ENCODE results near the gene RNASEH1. TPM values are rescaled to one million over a fixed set of nuclear protein-coding genes. Genes with fewer than 3 reads are reported as not detected.
A peak's percentile ranks its signal among the peaks of the same experiment; 100 is the strongest.
"Not testable (repeated sequence)": the region's sequence is repeated elsewhere in the genome, so short reads cannot be mapped to it uniquely, and the experiment has no call there.

RNASEH1 gene
- total and polyA plus RNA-seq, 2 donors from 2014 or later, result 6.8 to 21.1 TPM

- Histone ChIP-seq H3K9ac (ENCODE audit: low read length in 3 of 3) (peak overlapping the region; percentile 26 to 80 (median 60)), H3K4me3 (ENCODE audit: low read length in 3 of 3) (peak overlapping the region; percentile 53 to 93 (median 84)), H3K27ac (ENCODE audit: low read depth in 2 of 2, low read length in 2 of 2) (peak overlapping the region; percentile 96 to 98), H3K9me3 (ENCODE audit: control insufficient read depth in 2 of 3, insufficient read depth in 1 of 3, low read length in 3 of 3) (no peaks in the 10 kb centered on the region), H3K27me3 (ENCODE audit: control insufficient read depth, insufficient read depth, low read length) (no peaks in the 10 kb centered on the region), H3K4me1 (ENCODE audit: control insufficient read depth in 2 of 3, insufficient read depth in 2 of 3, low read depth in 1 of 3, low read length in 3 of 3) (peaks cover 0 to 24% (median 8%) of the 10 kb centered on the region in 3 donors), H3K36me3 (ENCODE audit: control insufficient read depth in 2 of 3, insufficient read depth in 3 of 3, low read length in 3 of 3) (peaks cover 0 to 3% (median 0%) of the 10 kb centered on the region in 3 donors)
- FAIRE-seq, result no peak
- intact Hi-C loops (cut with DNase I), result no loop called here
- DNase-seq, result peak; percentile 99 to 100 (median 100)
- TF ChIP-seq CTCF (IDR thresholded peaks at IDR 0.05; ENCODE audit: borderline replicate concordance, extremely low read depth, insufficient read depth), result no peak
Observed at GRCh38 chr2:3518496-3519254, 39.5 kb downstream of the RNASEH1 start.

GRCh38 chr2:3517948-3518495, 40.1 kb downstream of the RNASEH1 start:
- FAIRE-seq, result no peak
- peak overlapping the region; percentile 93 to 96 for H3K27ac ChIP-seq (ENCODE audit: low read depth in 2 of 2, low read length in 2 of 2)

GRCh38 chr2:3516831-3517230, 41.3 kb downstream of the RNASEH1 start:
- FAIRE-seq (no peak), DNase-seq (no peak)
- Histone ChIP-seq H3K36me3 (ENCODE audit: control insufficient read depth in 2 of 3, insufficient read depth in 3 of 3, low read length in 3 of 3) (peaks cover 2 to 14% (median 10%) of the 10 kb centered on the region in 3 donors), H3K4me3 (ENCODE audit: low read length in 3 of 3) (no peak overlapping the region), H3K9me3 (ENCODE audit: control insufficient read depth in 2 of 3, insufficient read depth in 1 of 3, low read length in 3 of 3) (no peaks in the 10 kb centered on the region), H3K4me1 (ENCODE audit: control insufficient read depth in 2 of 3, insufficient read depth in 2 of 3, low read depth in 1 of 3, low read length in 3 of 3) (peaks cover 0 to 20% (median 0%) of the 10 kb centered on the region in 3 donors), H3K9ac (ENCODE audit: low read length in 3 of 3) (no peak overlapping the region), H3K27me3 (ENCODE audit: control insufficient read depth, insufficient read depth, low read length) (no peaks in the 10 kb centered on the region), H3K27ac (ENCODE audit: low read depth in 2 of 2, low read length in 2 of 2) (no peak overlapping the region)
- intact Hi-C loops (cut with DNase I), result no loop called here
- no peak for TF ChIP-seq CTCF (IDR thresholded peaks at IDR 0.05; ENCODE audit: borderline replicate concordance, extremely low read depth, insufficient read depth)

More at GRCh38 chr2:3517948-3518495, 40.1 kb downstream of the RNASEH1 start:
- H3K4me1 ChIP-seq (ENCODE audit: control insufficient read depth in 2 of 3, insufficient read depth in 2 of 3, low read depth in 1 of 3, low read length in 3 of 3), result peaks cover 0 to 22% (median 2%) of the 10 kb centered on the region in 3 donors
- TF ChIP-seq CTCF (IDR thresholded peaks at IDR 0.05; ENCODE audit: borderline replicate concordance, extremely low read depth, insufficient read depth), result no peak
- peak in 1 of 5 donors; percentile 16 for DNase-seq
- intact Hi-C loops (cut with DNase I), result no loop called here
- H3K36me3 ChIP-seq (ENCODE audit: control insufficient read depth in 2 of 3, insufficient read depth in 3 of 3, low read length in 3 of 3), result peaks cover 0 to 5% (median 2%) of the 10 kb centered on the region in 3 donors
- no peaks in the 10 kb centered on the region for H3K27me3 ChIP-seq (ENCODE audit: control insufficient read depth, insufficient read depth, low read length)
- H3K4me3 ChIP-seq (ENCODE audit: low read length in 3 of 3), result peak overlapping the region; percentile 53 to 93 (median 84)
- no peaks in the 10 kb centered on the region for H3K9me3 ChIP-seq (ENCODE audit: control insufficient read depth in 2 of 3, insufficient read depth in 1 of 3, low read length in 3 of 3)
- H3K9ac ChIP-seq (ENCODE audit: low read length in 3 of 3), result peak overlapping the region; percentile 26 to 60 (median 54)

- H3K4me1 ChIP-seq (ENCODE audit: control insufficient read depth in 2 of 3, insufficient read depth in 2 of 3, low read depth in 1 of 3, low read length in 3 of 3), result peaks cover 0 to 13% (median 0%) of the 10 kb centered on the region in 3 donors
- H3K9ac ChIP-seq (ENCODE audit: low read length in 3 of 3); intact Hi-C loops (cut with DNase I); H3K9me3 ChIP-seq (ENCODE audit: control insufficient read depth in 2 of 3, insufficient read depth in 1 of 3, low read length in 3 of 3); H3K27me3 ChIP-seq (ENCODE audit: control insufficient read depth, insufficient read depth, low read length); FAIRE-seq; H3K4me3 ChIP-seq (ENCODE audit: low read length in 3 of 3); DNase-seq; H3K27ac ChIP-seq (ENCODE audit: low read depth in 2 of 2, low read length in 2 of 2): not testable (repeated sequence)
- peaks cover 4 to 27% (median 17%) of the 10 kb centered on the region in 3 donors for H3K36me3 ChIP-seq (ENCODE audit: control insufficient read depth in 2 of 3, insufficient read depth in 3 of 3, low read length in 3 of 3)
Observed at GRCh38 chr2:3515438-3515837, 42.7 kb downstream of the RNASEH1 start.

Data from kidney (tissue), 14 donors.